GM23248 (cell line): ENCODE measurements around the gene GPA33.

Experiments used
- EZH2 ChIP-seq: fragments of 200-600 bp; sonication (generic); IDR thresholded peaks from 2 replicates; pipeline ENCODE4 v1.6.1; 2018; ENCODE audit warnings: antibody characterized with exemption, mild to moderate bottlenecking; ENCODE audit not compliant: insufficient read depth, poor library complexity, severe bottlenecking
- EZH2phosphoT487 ChIP-seq: fragments of 200-600 bp; sonication (generic); IDR thresholded peaks from 2 replicates; pipeline ENCODE4 v1.6.1; 2018; ENCODE audit warnings: antibody characterized with exemption, moderate library complexity, mild to moderate bottlenecking, low read depth; ENCODE audit not compliant: insufficient read depth

GRCh38 chr1:167135281-167135840, 45.2 kb upstream of the GPA33 start:
- TF ChIP-seq EZH2phosphoT487 (no peak), EZH2 (no peak)
